GM23248 (cell line): Measurements from ENCODE around the gene STUM. TPM values are rescaled to one million over a fixed set of nuclear protein-coding genes. Genes with fewer than 3 reads are reported as not detected.
A peak's percentile ranks its signal among the peaks of the same experiment; 100 is the strongest.

Experiments used
- DNase-seq: peaks from one replicate; pipeline ENCODE4 v3.0.0-alpha.2; 2015
- H2AFZ ChIP-seq: fragments of 200-600 bp; sonication (generic); 2 replicates; pipeline ENCODE4 v1.6.1; 2016; ENCODE audit warnings: antibody characterized with exemption
- H3F3A ChIP-seq: fragments of 200-600 bp; sonication (generic); 2 replicates; pipeline ENCODE4 v1.6.1; 2016; ENCODE audit warnings: mild to moderate bottlenecking, antibody characterized with exemption, mixed run types; ENCODE audit not compliant: insufficient read depth
- H3K27ac ChIP-seq: fragments of 200-600 bp; sonication (generic); 2 replicates; pipeline ENCODE4 v1.5.1; 2016; ENCODE audit warnings: mild to moderate bottlenecking
- H3K27me3 ChIP-seq: fragments of 200-600 bp; sonication (generic); replicated peaks from 2 replicates; pipeline ENCODE4 v1.6.1; 2016; ENCODE audit warnings: mild to moderate bottlenecking; ENCODE audit not compliant: insufficient read depth
- H3K36me3 ChIP-seq: fragments of 200-600 bp; sonication (generic); 2 replicates; pipeline ENCODE4 v1.6.1; 2016; ENCODE audit warnings: low read depth, mild to moderate bottlenecking
- H3K4me1 ChIP-seq: fragments of 200-600 bp; sonication (generic); 2 replicates; pipeline ENCODE4 v1.6.1; 2016; ENCODE audit warnings: mild to moderate bottlenecking; ENCODE audit not compliant: insufficient read depth
- H3K4me2 ChIP-seq: fragments of 200-600 bp; sonication (generic); one replicate; pipeline ENCODE4 v1.6.1; 2016; ENCODE audit warnings: mild to moderate bottlenecking; ENCODE audit not compliant: unreplicated experiment
- H3K4me3 ChIP-seq: fragments of 200-600 bp; sonication (generic); 2 replicates; pipeline ENCODE4 v1.5.1; 2016; ENCODE audit warnings: mild to moderate bottlenecking
- H3K79me2 ChIP-seq: fragments of 200-600 bp; sonication (generic); 2 replicates; pipeline ENCODE4 v1.6.1; 2016; ENCODE audit warnings: mild to moderate bottlenecking; ENCODE audit not compliant: insufficient read depth
- H3K9ac ChIP-seq: fragments of 200-600 bp; sonication (generic); 2 replicates; pipeline ENCODE4 v1.6.1; 2016; ENCODE audit warnings: mild to moderate bottlenecking
- H3K9me2 ChIP-seq: fragments of 200-600 bp; sonication (generic); 2 replicates; pipeline ENCODE4 v1.6.1; 2016; ENCODE audit warnings: mixed run types, mild to moderate bottlenecking, moderate library complexity; ENCODE audit not compliant: insufficient read depth
- H3K9me3 ChIP-seq: fragments of 200-600 bp; sonication (generic); one replicate; pipeline ENCODE4 v1.6.1; 2017; ENCODE audit warnings: low read depth
- H4K20me1 ChIP-seq: fragments of 200-600 bp; sonication (generic); 2 replicates; pipeline ENCODE4 v1.6.0; 2016; ENCODE audit not compliant: insufficient read depth
- EZH2 ChIP-seq: fragments of 200-600 bp; sonication (generic); IDR thresholded peaks from 2 replicates; pipeline ENCODE4 v1.6.1; 2018; ENCODE audit warnings: antibody characterized with exemption, mild to moderate bottlenecking; ENCODE audit not compliant: insufficient read depth, poor library complexity, severe bottlenecking
- EZH2phosphoT487 ChIP-seq: fragments of 200-600 bp; sonication (generic); IDR thresholded peaks from 2 replicates; pipeline ENCODE4 v1.6.1; 2018; ENCODE audit warnings: antibody characterized with exemption, moderate library complexity, mild to moderate bottlenecking, low read depth; ENCODE audit not compliant: insufficient read depth
- WGBS, 2 experiments: methylation state at CpG; one replicate each; pipeline ENCODE4 v1.1.6; 2015 to 2017; ENCODE audit warnings: low lambda C conversion rate in 2 of 2, low coverage in 1 of 2; ENCODE audit errors: missing lambda C conversion rate in 2 of 2; 5-methylcytosine and 5-hydroxymethylcytosine counted together
- in situ Hi-C: fragments of 300-500 bp; cut with MboI; formaldehyde crosslinking; loops from 2 replicates; pipeline ENCODE4 v1.15.0; 2020
- polyA plus RNA-seq: library from polyadenylated mRNA; unstranded; fragments of >200 nt; fragmentation: Nextera tagmentation; extraction: Ambion mirVana; gene quantifications from 2 replicates; pipeline ENCODE4 v1.2.1, GENCODE V29; 2016
- total RNA-seq: library from RNA; depleted of rRNA; stranded (reverse); fragments of >200 nt; shearing (Covaris generic); gene quantifications from 2 replicates; pipeline ENCODE4 v1.2.3, GENCODE V29; 2014

STUM gene
- total and polyA plus RNA-seq, 2 experiments from 2014 or later = under 0.01 TPM; not detected in 1

- in situ Hi-C loops = no loop called here
- Histone ChIP-seq H3K27ac (no peak overlapping the region), H3K9ac (no peak overlapping the region), H3K79me2 (no peaks in the 10 kb centered on the region), H3K36me3 (no peaks in the 10 kb centered on the region), H3K9me3 (no peaks in the 10 kb centered on the region), H3K4me2 (no peak overlapping the region), H3K4me3 (no peak overlapping the region), H2AFZ (no peak overlapping the region), H3K4me1 (peaks cover 4% of the 10 kb centered on the region; the same call in 1 of the 2 replicates), H3K9me2 (no peaks in the 10 kb centered on the region), H3F3A (no peaks in the 10 kb centered on the region), H4K20me1 (no peaks in the 10 kb centered on the region), H3K27me3 (no peaks in the 10 kb centered on the region)
- 65 to 72% methylated on average over 7 of the region's 7 CpGs for WGBS, 2 experiments
- no peak for DNase-seq
- TF ChIP-seq EZH2 (no peak), EZH2phosphoT487 (no peak)
These were observed 37.6 kb downstream of the STUM start for GRCh38 chr1:226586116-226586515.

GRCh38 chr1:226586650-226587422, 38.3 kb downstream of the STUM start:
- 69% methylated on average over 16 of the region's 16 CpGs for WGBS, 2 experiments
- no peaks in the 10 kb centered on the region for H3K9me2 ChIP-seq
- in situ Hi-C loops = no loop called here

GRCh38 chr1:226588484-226588883, 39.9 kb downstream of the STUM start:
- Histone ChIP-seq H3K27ac (no peak overlapping the region), H4K20me1 (no peaks in the 10 kb centered on the region), H3K27me3 (no peaks in the 10 kb centered on the region; the same call in 1 of the 2 replicates), H3K9me2 (no peaks in the 10 kb centered on the region), H3K4me2 (no peak overlapping the region), H3K9ac (no peak overlapping the region), H3K9me3 (no peaks in the 10 kb centered on the region), H3K4me1 (peaks cover 4% of the 10 kb centered on the region; the same call in 1 of the 2 replicates), H2AFZ (no peak overlapping the region), H3K36me3 (no peaks in the 10 kb centered on the region), H3K4me3 (no peak overlapping the region), H3K79me2 (no peaks in the 10 kb centered on the region), H3F3A (no peaks in the 10 kb centered on the region)
- TF ChIP-seq EZH2phosphoT487 (no peak), EZH2 (no peak)
- 48 to 51% methylated on average over 2 of the region's 2 CpGs for WGBS, 2 experiments
- in situ Hi-C loops = no loop called here
- peak; percentile 75 for DNase-seq

More at GRCh38 chr1:226586650-226587422, 38.3 kb downstream of the STUM start:
- no peak overlapping the region for H2AFZ ChIP-seq
- no peak overlapping the region for H3K4me3 ChIP-seq
- H3K27me3 ChIP-seq = no peaks in the 10 kb centered on the region
- TF ChIP-seq EZH2phosphoT487 = no peak
- no peaks in the 10 kb centered on the region for H3K9me3 ChIP-seq
- no peaks in the 10 kb centered on the region for H3F3A ChIP-seq
- H3K79me2 ChIP-seq = no peaks in the 10 kb centered on the region
- H3K27ac ChIP-seq = no peak overlapping the region
- no peaks in the 10 kb centered on the region for H4K20me1 ChIP-seq
- no peak for DNase-seq
- H3K36me3 ChIP-seq = no peaks in the 10 kb centered on the region
- H3K4me2 ChIP-seq = no peak overlapping the region
- H3K9ac ChIP-seq = no peak overlapping the region
- H3K4me1 ChIP-seq = peaks cover 4% of the 10 kb centered on the region; the same call in 1 of the 2 replicates

- peak; percentile 52 for DNase-seq
- no peak overlapping the region for H3K27ac ChIP-seq
- no peaks in the 10 kb centered on the region for H3F3A ChIP-seq
- no peaks in the 10 kb centered on the region for H4K20me1 ChIP-seq
- no peak overlapping the region for H3K9ac ChIP-seq
- in situ Hi-C loops = no loop called here
- H3K4me3 ChIP-seq = no peak overlapping the region
- no peak for TF ChIP-seq EZH2phosphoT487
- no peaks in the 10 kb centered on the region for H3K9me3 ChIP-seq
- H3K79me2 ChIP-seq = no peaks in the 10 kb centered on the region
- no peak overlapping the region for H3K4me2 ChIP-seq
- H3K4me1 ChIP-seq = peaks cover 4% of the 10 kb centered on the region; the same call in 1 of the 2 replicates
- no peaks in the 10 kb centered on the region for H3K9me2 ChIP-seq
- H3K27me3 ChIP-seq = no peaks in the 10 kb centered on the region; the same call in 1 of the 2 replicates
- no peak overlapping the region for H2AFZ ChIP-seq
- H3K36me3 ChIP-seq = no peaks in the 10 kb centered on the region
- 56% methylated on average over 11 of the region's 11 CpGs for WGBS, 2 experiments
These were observed 40.6 kb downstream of the STUM start for GRCh38 chr1:226589008-226589733.
